ENCODE data around the gene RIMBP2.

RIMBP2 gene

GRCh38 chr12:130671556-130671955 is 44.5 kb downstream of the RIMBP2 start:
- H3K4me1 ChIP-seq (ENCODE audit: control insufficient read depth, insufficient read depth, low read length): no peaks in the 10 kb centered on the region
- H3K9ac ChIP-seq (ENCODE audit: low read depth, low read length): no peak overlapping the region
- no peaks in the 10 kb centered on the region for H3K36me3 ChIP-seq (ENCODE audit: control insufficient read depth, insufficient read depth, low read length)
- H3K4me3 ChIP-seq (ENCODE audit: low read depth, low read length): no peak overlapping the region
- H3K9me3 ChIP-seq (ENCODE audit: control insufficient read depth, insufficient read depth, low read length): no peaks in the 10 kb centered on the region
- H3K27me3 ChIP-seq (ENCODE audit: control insufficient read depth, insufficient read depth, low read length): no peaks in the 10 kb centered on the region

GRCh38 chr12:130669797-130670196 is 46.3 kb downstream of the RIMBP2 start:
- H3K4me1 ChIP-seq (ENCODE audit: control insufficient read depth, insufficient read depth, low read length): no peaks in the 10 kb centered on the region
- no peaks in the 10 kb centered on the region for H3K9me3 ChIP-seq (ENCODE audit: control insufficient read depth, insufficient read depth, low read length)
- H3K27me3 ChIP-seq (ENCODE audit: control insufficient read depth, insufficient read depth, low read length): no peaks in the 10 kb centered on the region
- no peak overlapping the region for H3K9ac ChIP-seq (ENCODE audit: low read depth, low read length)
- no peaks in the 10 kb centered on the region for H3K36me3 ChIP-seq (ENCODE audit: control insufficient read depth, insufficient read depth, low read length)
- H3K4me3 ChIP-seq (ENCODE audit: low read depth, low read length): no peak overlapping the region

GRCh38 chr12:130669205-130669557 is 46.9 kb downstream of the RIMBP2 start:
- no peaks in the 10 kb centered on the region for H3K36me3 ChIP-seq (ENCODE audit: control insufficient read depth, insufficient read depth, low read length)
- H3K9ac ChIP-seq (ENCODE audit: low read depth, low read length): no peak overlapping the region
- H3K9me3 ChIP-seq (ENCODE audit: control insufficient read depth, insufficient read depth, low read length): no peaks in the 10 kb centered on the region
- no peak overlapping the region for H3K4me3 ChIP-seq (ENCODE audit: low read depth, low read length)
- no peaks in the 10 kb centered on the region for H3K4me1 ChIP-seq (ENCODE audit: control insufficient read depth, insufficient read depth, low read length)
- no peaks in the 10 kb centered on the region for H3K27me3 ChIP-seq (ENCODE audit: control insufficient read depth, insufficient read depth, low read length)

GRCh38 chr12:130668286-130669204 is 47.6 kb downstream of the RIMBP2 start:
- H3K9me3 ChIP-seq (ENCODE audit: control insufficient read depth, insufficient read depth, low read length): no peaks in the 10 kb centered on the region
- H3K27me3 ChIP-seq (ENCODE audit: control insufficient read depth, insufficient read depth, low read length): no peaks in the 10 kb centered on the region
- H3K4me3 ChIP-seq (ENCODE audit: low read depth, low read length): no peak overlapping the region
- no peak overlapping the region for H3K9ac ChIP-seq (ENCODE audit: low read depth, low read length)
- no peaks in the 10 kb centered on the region for H3K4me1 ChIP-seq (ENCODE audit: control insufficient read depth, insufficient read depth, low read length)
- H3K36me3 ChIP-seq (ENCODE audit: control insufficient read depth, insufficient read depth, low read length): no peaks in the 10 kb centered on the region

- no peak overlapping the region for H3K4me3 ChIP-seq (ENCODE audit: low read depth, low read length)
These were observed 48.6 kb downstream of the RIMBP2 start for GRCh38 chr12:130667421-130667960.

GRCh38 chr12:130666645-130667044 is 49.5 kb downstream of the RIMBP2 start:
- Histone ChIP-seq H3K4me3 (ENCODE audit: low read depth, low read length) (no peak overlapping the region), H3K9ac (ENCODE audit: low read depth, low read length) (no peak overlapping the region), H3K4me1 (ENCODE audit: control insufficient read depth, insufficient read depth, low read length) (no peaks in the 10 kb centered on the region), H3K27me3 (ENCODE audit: control insufficient read depth, insufficient read depth, low read length) (no peaks in the 10 kb centered on the region), H3K9me3 (ENCODE audit: control insufficient read depth, insufficient read depth, low read length) (no peaks in the 10 kb centered on the region), H3K36me3 (ENCODE audit: control insufficient read depth, insufficient read depth, low read length) (no peaks in the 10 kb centered on the region)

More at GRCh38 chr12:130667421-130667960, 48.6 kb downstream of the RIMBP2 start:
- Histone ChIP-seq H3K4me1 (ENCODE audit: control insufficient read depth, insufficient read depth, low read length) (no peaks in the 10 kb centered on the region), H3K9ac (ENCODE audit: low read depth, low read length) (no peak overlapping the region), H3K36me3 (ENCODE audit: control insufficient read depth, insufficient read depth, low read length) (no peaks in the 10 kb centered on the region), H3K9me3 (ENCODE audit: control insufficient read depth, insufficient read depth, low read length) (no peaks in the 10 kb centered on the region), H3K27me3 (ENCODE audit: control insufficient read depth, insufficient read depth, low read length) (no peaks in the 10 kb centered on the region)

GRCh38 chr12:130665753-130666152 is 50.3 kb downstream of the RIMBP2 start:
- Histone ChIP-seq H3K4me1 (ENCODE audit: control insufficient read depth, insufficient read depth, low read length) (no peaks in the 10 kb centered on the region), H3K9me3 (ENCODE audit: control insufficient read depth, insufficient read depth, low read length) (no peaks in the 10 kb centered on the region), H3K27me3 (ENCODE audit: control insufficient read depth, insufficient read depth, low read length) (no peaks in the 10 kb centered on the region), H3K36me3 (ENCODE audit: control insufficient read depth, insufficient read depth, low read length) (no peaks in the 10 kb centered on the region), H3K9ac (ENCODE audit: low read depth, low read length) (no peak overlapping the region), H3K4me3 (ENCODE audit: low read depth, low read length) (no peak overlapping the region)

- H3K9me3 ChIP-seq (ENCODE audit: control insufficient read depth, insufficient read depth, low read length): no peaks in the 10 kb centered on the region
- no peaks in the 10 kb centered on the region for H3K27me3 ChIP-seq (ENCODE audit: control insufficient read depth, insufficient read depth, low read length)
- no peak overlapping the region for H3K4me3 ChIP-seq (ENCODE audit: low read depth, low read length)
- no peaks in the 10 kb centered on the region for H3K36me3 ChIP-seq (ENCODE audit: control insufficient read depth, insufficient read depth, low read length)
- H3K9ac ChIP-seq (ENCODE audit: low read depth, low read length): no peak overlapping the region
- no peaks in the 10 kb centered on the region for H3K4me1 ChIP-seq (ENCODE audit: control insufficient read depth, insufficient read depth, low read length)
These were observed 51.3 kb downstream of the RIMBP2 start for GRCh38 chr12:130664772-130665171.

- H3K9me3 ChIP-seq (ENCODE audit: control insufficient read depth, insufficient read depth, low read length): no peaks in the 10 kb centered on the region
- no peak overlapping the region for H3K4me3 ChIP-seq (ENCODE audit: low read depth, low read length)
- H3K27me3 ChIP-seq (ENCODE audit: control insufficient read depth, insufficient read depth, low read length): no peaks in the 10 kb centered on the region
- H3K36me3 ChIP-seq (ENCODE audit: control insufficient read depth, insufficient read depth, low read length): no peaks in the 10 kb centered on the region
- H3K9ac ChIP-seq (ENCODE audit: low read depth, low read length): no peak overlapping the region
- H3K4me1 ChIP-seq (ENCODE audit: control insufficient read depth, insufficient read depth, low read length): no peaks in the 10 kb centered on the region
These were observed 51.8 kb downstream of the RIMBP2 start for GRCh38 chr12:130664252-130664651.

- Histone ChIP-seq H3K36me3 (ENCODE audit: control insufficient read depth, insufficient read depth, low read length) (no peaks in the 10 kb centered on the region), H3K27me3 (ENCODE audit: control insufficient read depth, insufficient read depth, low read length) (no peaks in the 10 kb centered on the region), H3K4me3 (ENCODE audit: low read depth, low read length) (no peak overlapping the region), H3K9me3 (ENCODE audit: control insufficient read depth, insufficient read depth, low read length) (no peaks in the 10 kb centered on the region), H3K4me1 (ENCODE audit: control insufficient read depth, insufficient read depth, low read length) (no peaks in the 10 kb centered on the region), H3K9ac (ENCODE audit: low read depth, low read length) (no peak overlapping the region)
These were observed 52.6 kb downstream of the RIMBP2 start for GRCh38 chr12:130663514-130663913.

GRCh38 chr12:130661486-130662255 is 54.4 kb downstream of the RIMBP2 start:
- Histone ChIP-seq H3K27me3 (ENCODE audit: control insufficient read depth, insufficient read depth, low read length) (no peaks in the 10 kb centered on the region), H3K9ac (ENCODE audit: low read depth, low read length) (no peak overlapping the region), H3K9me3 (ENCODE audit: control insufficient read depth, insufficient read depth, low read length) (no peaks in the 10 kb centered on the region), H3K36me3 (ENCODE audit: control insufficient read depth, insufficient read depth, low read length) (no peaks in the 10 kb centered on the region), H3K4me3 (ENCODE audit: low read depth, low read length) (no peak overlapping the region), H3K4me1 (ENCODE audit: control insufficient read depth, insufficient read depth, low read length) (no peaks in the 10 kb centered on the region)
